Brain pericyte (primary cell): Measurements from ENCODE around the gene CYFIP2.

ENCODE experiments used
- DNase-seq: peaks from one replicate; pipeline ENCODE4 v3.0.0-alpha.2; 2012; ENCODE audit warnings: low read depth, low spot score

CYFIP2 gene

GRCh38 chr5:157258450-157258849 is 7.5 kb upstream of the CYFIP2 start:
- DNase-seq, result no peak

GRCh38 chr5:157259699-157260098 is 6.2 kb upstream of the CYFIP2 start:
- DNase-seq, result no peak

- no peak for DNase-seq
These were observed 2.3 kb upstream of the CYFIP2 start for GRCh38 chr5:157263496-157264090.

- DNase-seq, result no peak
These were observed 524 bp downstream of the CYFIP2 start for GRCh38 chr5:157266286-157267007.

- DNase-seq, result no peak
These were observed 1.1 kb downstream of the CYFIP2 start for GRCh38 chr5:157267025-157267424.

GRCh38 chr5:157267761-157268480 is 2.0 kb downstream of the CYFIP2 start:
- DNase-seq, result no peak

GRCh38 chr5:157269165-157269671 is 3.3 kb downstream of the CYFIP2 start:
- no peak for DNase-seq

GRCh38 chr5:157269761-157270272 is 3.9 kb downstream of the CYFIP2 start:
- DNase-seq, result no peak

- DNase-seq, result no peak
These were observed 4.8 kb downstream of the CYFIP2 start for GRCh38 chr5:157270771-157271170.

GRCh38 chr5:157271740-157272271 is 5.9 kb downstream of the CYFIP2 start:
- DNase-seq, result no peak

GRCh38 chr5:157273131-157273556 is 7.2 kb downstream of the CYFIP2 start:
- no peak for DNase-seq

- DNase-seq, result no peak
These were observed 9.5 kb downstream of the CYFIP2 start for GRCh38 chr5:157275403-157275802.

- DNase-seq, result no peak
These were observed 12.6 kb downstream of the CYFIP2 start for GRCh38 chr5:157278319-157279037.

- DNase-seq, result no peak
These were observed 13.8 kb downstream of the CYFIP2 start for GRCh38 chr5:157279605-157280239.

GRCh38 chr5:157280927-157281326 is 15.0 kb downstream of the CYFIP2 start:
- DNase-seq, result no peak

- no peak for DNase-seq
These were observed 16.2 kb downstream of the CYFIP2 start for GRCh38 chr5:157282150-157282549.

GRCh38 chr5:157283434-157283833 is 17.5 kb downstream of the CYFIP2 start:
- DNase-seq, result no peak

- no peak for DNase-seq
These were observed 18.7 kb downstream of the CYFIP2 start for GRCh38 chr5:157284458-157285212.

GRCh38 chr5:157285310-157286035 is 19.6 kb downstream of the CYFIP2 start:
- no peak for DNase-seq
